ENCODE results near the gene ADAMTSL4.
"Not testable (repeated sequence)": the region's sequence is repeated elsewhere in the genome, so short reads cannot be mapped to it uniquely, and the experiment has no call there.

The ADAMTSL4 gene

GRCh38 chr1:150582371-150582770 is 33.2 kb downstream of the ADAMTSL4 start:
- TF ChIP-seq CTCF (IDR thresholded peaks at IDR 0.05; ENCODE audit: control insufficient read depth, extremely low read depth, insufficient read depth), result no peak
- no peak for DNase-seq (ENCODE audit: low read depth)
- no peak overlapping the region for H3K4me3 ChIP-seq (ENCODE audit: low read depth, low read length)

DNA sequence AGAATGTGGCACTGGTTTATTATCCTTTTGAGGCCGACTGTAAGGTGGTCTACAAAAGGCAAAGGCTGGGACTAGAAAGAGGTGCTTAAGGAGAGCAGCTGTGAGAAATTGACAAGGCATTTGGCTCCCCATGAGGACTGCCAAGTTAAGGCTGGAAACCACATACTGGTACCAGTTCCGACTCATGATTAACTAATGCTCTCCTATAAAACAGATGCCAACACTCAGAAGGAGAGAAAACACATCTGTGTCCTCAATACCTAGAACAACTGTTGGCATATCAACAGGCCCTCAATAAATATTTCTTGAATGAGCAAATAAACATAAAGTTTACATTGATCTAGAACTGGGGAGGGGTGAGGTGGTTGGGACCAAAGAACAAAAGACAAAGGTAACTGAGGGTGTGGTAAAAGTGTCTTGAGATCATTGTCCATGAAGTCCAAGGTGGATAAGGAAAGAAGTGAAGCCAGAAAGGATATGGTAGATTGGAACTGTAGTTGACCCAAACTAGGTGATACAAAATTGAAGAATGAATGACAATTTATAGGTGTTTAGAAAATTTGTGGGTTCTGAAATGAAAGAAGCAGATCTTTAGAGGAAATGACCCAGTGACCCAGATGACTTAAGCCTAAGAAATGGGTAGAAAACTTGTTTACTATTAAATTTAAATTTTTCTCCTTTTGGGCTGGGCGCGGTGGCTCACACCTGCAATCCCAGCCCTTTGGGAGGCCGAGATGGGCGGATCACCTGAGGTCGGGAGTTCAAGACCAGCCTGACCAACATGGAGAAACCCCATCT is 47.1 kb downstream of the ADAMTSL4 start:
- no peak for TF ChIP-seq CTCF (IDR thresholded peaks at IDR 0.05; ENCODE audit: control insufficient read depth, extremely low read depth, insufficient read depth)
- H3K4me3 ChIP-seq (ENCODE audit: low read depth, low read length), result no peak overlapping the region
- no peak for DNase-seq (ENCODE audit: low read depth)

GRCh38 chr1:150596976-150597375 is 47.8 kb downstream of the ADAMTSL4 start:
- no peak for TF ChIP-seq CTCF (IDR thresholded peaks at IDR 0.05; ENCODE audit: control insufficient read depth, extremely low read depth, insufficient read depth)
- no peak for DNase-seq (ENCODE audit: low read depth)
- H3K4me3 ChIP-seq (ENCODE audit: low read depth, low read length), result no peak overlapping the region

- H3K4me3 ChIP-seq (ENCODE audit: low read depth, low read length); DNase-seq (ENCODE audit: low read depth): not testable (repeated sequence)
Measured at GRCh38 chr1:150598346-150598745, 49.1 kb downstream of the ADAMTSL4 start.

- no peak for DNase-seq (ENCODE audit: low read depth)
- no peak for TF ChIP-seq CTCF (IDR thresholded peaks at IDR 0.05; ENCODE audit: control insufficient read depth, extremely low read depth, insufficient read depth)
Measured at GRCh38 chr1:150601540-150601939, 52.3 kb downstream of the ADAMTSL4 start.

DNA sequence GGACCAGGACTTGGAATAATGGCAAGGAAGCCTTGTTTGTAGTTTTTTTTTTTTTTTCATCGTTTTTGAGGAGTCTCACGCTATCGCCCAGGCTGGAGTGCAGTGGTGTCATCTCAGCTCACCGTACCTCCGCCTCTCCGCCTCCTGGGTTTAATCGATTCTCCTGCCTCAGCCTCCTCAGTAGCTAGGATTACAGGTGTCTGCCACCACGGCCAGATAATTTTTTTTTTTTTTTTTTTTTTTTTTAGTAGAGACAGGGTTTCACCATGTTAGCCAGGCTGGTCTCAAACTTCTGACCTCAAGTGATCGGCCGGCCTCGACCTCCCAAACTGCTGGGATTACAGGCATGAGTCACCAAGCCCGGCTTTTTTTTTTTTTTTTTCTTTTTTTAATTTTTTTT is 53.2 kb downstream of the ADAMTSL4 start:
- DNase-seq (ENCODE audit: low read depth); H3K4me3 ChIP-seq (ENCODE audit: low read depth, low read length): not testable (repeated sequence)

More at GRCh38 chr1:150601540-150601939, 52.3 kb downstream of the ADAMTSL4 start:
- H3K4me3 ChIP-seq (ENCODE audit: low read depth, low read length), result no peak overlapping the region

GRCh38 chr1:150603711-150604110 is 54.5 kb downstream of the ADAMTSL4 start:
- TF ChIP-seq CTCF (IDR thresholded peaks at IDR 0.05; ENCODE audit: control insufficient read depth, extremely low read depth, insufficient read depth), result no peak
- H3K4me3 ChIP-seq (ENCODE audit: low read depth, low read length), result no peak overlapping the region
- no peak for DNase-seq (ENCODE audit: low read depth)

DNA sequence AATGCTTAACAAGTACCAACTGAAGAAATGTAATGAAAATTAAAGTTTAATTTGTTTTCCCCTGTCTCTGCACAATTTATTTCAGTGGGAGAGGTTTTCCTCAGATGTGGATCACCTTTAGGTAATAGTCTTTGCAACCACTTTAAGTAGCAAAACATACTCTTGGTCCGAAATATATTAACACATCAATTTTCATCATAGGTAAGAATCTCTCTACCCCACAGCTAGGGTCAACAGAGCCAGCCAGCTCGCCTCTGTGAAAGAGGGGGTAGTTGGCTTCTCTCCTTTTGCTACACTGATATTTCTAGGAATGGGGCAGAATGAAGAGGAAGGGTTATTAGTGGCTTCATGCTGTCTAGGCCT is 55.0 kb downstream of the ADAMTSL4 start:
- no peak for DNase-seq (ENCODE audit: low read depth)
- no peak overlapping the region for H3K4me3 ChIP-seq (ENCODE audit: low read depth, low read length)
- TF ChIP-seq CTCF (IDR thresholded peaks at IDR 0.05; ENCODE audit: control insufficient read depth, extremely low read depth, insufficient read depth), result no peak

GRCh38 chr1:150605451-150605731 is 56.2 kb downstream of the ADAMTSL4 start:
- not testable (repeated sequence) for DNase-seq (ENCODE audit: low read depth); H3K4me3 ChIP-seq (ENCODE audit: low read depth, low read length)
